Muscle of leg (tissue), 9 donors: ENCODE measurements around the gene WEE1. TPM values are rescaled to one million over a fixed set of nuclear protein-coding genes. Genes with fewer than 3 reads are reported as not detected.

Source experiments
- polyA plus RNA-seq, 8 donors: library from polyadenylated mRNA; unstranded; fragments of 120-200 nt; gene quantifications; one replicate each; pipeline versions ENCODE4 v1.2.1 to v1.2.3, GENCODE V29; 2013; ENCODE audit warnings: inconsistent platforms in 1 of 8, low replicate concordance in 1 of 8; ENCODE audit not compliant: insufficient read length in 8 of 8, insufficient read depth in 1 of 8
- total RNA-seq: library from RNA; stranded (reverse); fragments of 120-200 nt; gene quantifications from one replicate; pipeline ENCODE4 v1.2.4, GENCODE V29; 2013

WEE1 gene
- total and polyA plus RNA-seq, 9 donors, result 25.4 to 50.9 (median 36.1) TPM

Other genes starting within 250 kb of the WEE1 start
- gene IPO7, start 189.0 kb upstream of the WEE1 start, total RNA-seq, result 88.2 TPM
- 100 to 1,000 TPM in 1 of 8 donors, 10 to 100 TPM in 7; 64.5 to 100 (median 90.3) TPM for gene IPO7, start 189.0 kb upstream of the WEE1 start, polyA plus RNA-seq
- 20.9 TPM for gene ZNF143, start 112.7 kb upstream of the WEE1 start, total RNA-seq
- gene ZNF143, start 112.7 kb upstream of the WEE1 start, polyA plus RNA-seq, result 10 to 100 TPM; 11.1 to 18.6 (median 15.7) TPM
- gene SWAP70, start 90.4 kb downstream of the WEE1 start, total RNA-seq, result 10.5 TPM
- gene SWAP70, start 90.4 kb downstream of the WEE1 start, polyA plus RNA-seq, result 10 to 100 TPM in 7 of 8 donors, 1 to 10 TPM in 1; 9.1 to 18.5 (median 13.1) TPM